HCT116 (cell line): ENCODE data around the gene NRBF2.

Source experiments
- CTCF ChIP-seq, 3 experiments: fragments of 200-600 bp in 1 of 3; sonication (generic) in 1 of 3; IDR thresholded peaks in 2 of 3; conservative IDR thresholded peaks in 1 of 3; 2 replicates each; pipeline ENCODE4 v1.5.1; 2012 to 2017; ENCODE audit warnings: low read depth in 2 of 3, low read length in 2 of 3, antibody characterized with exemption in 1 of 3, borderline replicate concordance in 1 of 3, control low read depth in 1 of 3, mild to moderate bottlenecking in 1 of 3, mixed read lengths in 1 of 3, mixed run types in 1 of 3, moderate library complexity in 1 of 3; ENCODE audit not compliant: insufficient read depth in 1 of 3
- POLR2A ChIP-seq: IDR thresholded peaks from 2 replicates; pipeline ENCODE4 v1.7.0; 2011; ENCODE audit warnings: borderline replicate concordance; ENCODE audit not compliant: insufficient read depth, insufficient read length; ENCODE audit errors: extremely low read depth
- POLR2AphosphoS5 ChIP-seq: IDR thresholded peaks from 2 replicates; pipeline ENCODE4 v1.6.1; 2011; ENCODE audit warnings: mild to moderate bottlenecking, low read depth, low read length, moderate library complexity
- SP1 ChIP-seq: IDR thresholded peaks from 2 replicates; pipeline ENCODE4 v1.6.1; 2012; ENCODE audit warnings: low read depth

GRCh38 chr10:63099734-63100133 lies 33.4 kb upstream of the NRBF2 start:
- TF ChIP-seq POLR2A (no peak), CTCF (IDR thresholded peaks at IDR 0.05 in 2 of 3, conservative IDR thresholded peaks at IDR 0.05 in 1 of 3; ENCODE audit: borderline replicate concordance in 1 of 3, insufficient read depth in 1 of 3, low read depth in 2 of 3, low read length in 2 of 3) (no peak), POLR2AphosphoS5 (no peak), SP1 (no peak)
